ENCODE data around the gene SLC39A1.

SLC39A1 gene

DNA sequence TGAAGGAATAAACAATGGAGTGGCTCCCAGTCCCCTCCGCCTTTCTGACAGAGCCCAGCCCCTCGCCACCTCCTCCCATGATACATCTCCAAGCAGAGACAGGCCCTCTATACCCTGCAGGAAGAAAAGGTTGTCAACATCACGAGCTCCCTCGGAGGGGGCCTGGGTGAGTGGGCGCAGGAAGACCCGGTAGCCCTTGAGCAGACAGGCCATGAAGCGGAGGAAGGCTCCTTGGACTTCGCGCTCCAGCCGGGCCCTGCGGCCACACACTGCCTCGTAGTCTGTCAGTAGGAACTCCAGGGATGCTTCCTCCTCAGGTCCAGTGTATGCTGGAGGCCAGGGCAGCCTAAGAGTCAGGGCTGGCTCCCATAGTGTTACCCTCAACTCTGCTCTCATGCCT, 23.9 kb downstream of the SLC39A1 start:
- 0 out of 2 replicates have a peak, but pooled peaks cover 2% of the 10 kb centered on the region for H3K79me2 ChIP-seq (ENCODE audit: insufficient read depth, low read length)
- H3K9ac ChIP-seq (ENCODE audit: low read length), result no peak overlapping the region
- TF ChIP-seq, protein P1, sequence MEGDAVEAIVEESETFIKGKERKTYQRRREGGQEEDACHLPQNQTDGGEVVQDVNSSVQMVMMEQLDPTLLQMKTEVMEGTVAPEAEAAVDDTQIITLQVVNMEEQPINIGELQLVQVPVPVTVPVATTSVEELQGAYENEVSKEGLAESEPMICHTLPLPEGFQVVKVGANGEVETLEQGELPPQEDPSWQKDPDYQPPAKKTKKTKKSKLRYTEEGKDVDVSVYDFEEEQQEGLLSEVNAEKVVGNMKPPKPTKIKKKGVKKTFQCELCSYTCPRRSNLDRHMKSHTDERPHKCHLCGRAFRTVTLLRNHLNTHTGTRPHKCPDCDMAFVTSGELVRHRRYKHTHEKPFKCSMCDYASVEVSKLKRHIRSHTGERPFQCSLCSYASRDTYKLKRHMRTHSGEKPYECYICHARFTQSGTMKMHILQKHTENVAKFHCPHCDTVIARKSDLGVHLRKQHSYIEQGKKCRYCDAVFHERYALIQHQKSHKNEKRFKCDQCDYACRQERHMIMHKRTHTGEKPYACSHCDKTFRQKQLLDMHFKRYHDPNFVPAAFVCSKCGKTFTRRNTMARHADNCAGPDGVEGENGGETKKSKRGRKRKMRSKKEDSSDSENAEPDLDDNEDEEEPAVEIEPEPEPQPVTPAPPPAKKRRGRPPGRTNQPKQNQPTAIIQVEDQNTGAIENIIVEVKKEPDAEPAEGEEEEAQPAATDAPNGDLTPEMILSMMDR (IDR thresholded peaks at IDR 0.05; ENCODE audit: low read length), result no peak
- no peak for TF ChIP-seq EZH2 (IDR thresholded peaks at IDR 0.05; ENCODE audit: borderline replicate concordance, low read length)
- peaks cover 7% of the 10 kb centered on the region for H3K4me1 ChIP-seq (ENCODE audit: insufficient read depth, low read length, severe bottlenecking)
- no peak overlapping the region for H3K4me3 ChIP-seq (ENCODE audit: low read depth, low read length, poor library complexity, severe bottlenecking)
- no peaks in the 10 kb centered on the region for H3F3A ChIP-seq (ENCODE audit: insufficient read depth, low read length)
- H3K4me2 ChIP-seq (ENCODE audit: low read length), result no peak overlapping the region
- no peaks in the 10 kb centered on the region for H3K9me3 ChIP-seq (ENCODE audit: low read length)
- H3K9me2 ChIP-seq (ENCODE audit: low read depth, low read length), result no peaks in the 10 kb centered on the region
- H3K36me3 ChIP-seq (ENCODE audit: insufficient read depth, low read length), result peaks cover 86% of the 10 kb centered on the region
- no peak overlapping the region for H2AFZ ChIP-seq (ENCODE audit: low read length)
- H3K27ac ChIP-seq (ENCODE audit: low read depth, low read length, poor library complexity, severe bottlenecking), result no peak overlapping the region
- no peaks in the 10 kb centered on the region for H3K27me3 ChIP-seq (ENCODE audit: insufficient read depth, low read length)
- H4K20me1 ChIP-seq (ENCODE audit: insufficient read depth, low read length), result no peaks in the 10 kb centered on the region

DNA sequence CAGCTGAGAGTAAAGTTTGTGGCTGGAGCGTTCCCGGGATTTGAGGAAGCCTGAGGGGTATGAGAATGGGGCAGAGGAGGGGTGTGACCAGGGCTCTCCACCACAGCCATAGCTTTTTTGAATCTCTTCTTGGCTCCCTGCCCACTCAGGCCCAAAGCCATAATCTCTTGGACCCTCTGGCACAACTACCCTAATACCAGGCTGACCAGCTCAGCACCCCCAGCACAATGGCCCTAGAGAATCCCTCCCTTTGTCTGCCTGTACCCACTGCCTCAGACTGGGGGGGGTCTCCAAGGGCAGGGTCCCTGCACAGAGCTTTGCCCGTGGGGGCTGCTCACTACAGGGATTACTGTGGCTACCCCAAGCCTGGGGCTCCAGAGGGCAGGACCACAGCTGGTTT, 24.3 kb downstream of the SLC39A1 start:
- TF ChIP-seq EZH2 (IDR thresholded peaks at IDR 0.05; ENCODE audit: borderline replicate concordance, low read length), result no peak
- TF ChIP-seq, protein P1 (IDR thresholded peaks at IDR 0.05; ENCODE audit: low read length), result no peak
- Histone ChIP-seq H3K9me3 (ENCODE audit: low read length) (no peaks in the 10 kb centered on the region), H3K27me3 (ENCODE audit: insufficient read depth, low read length) (no peaks in the 10 kb centered on the region), H3K4me1 (ENCODE audit: insufficient read depth, low read length, severe bottlenecking) (peaks cover 2% of the 10 kb centered on the region), H2AFZ (ENCODE audit: low read length) (no peak overlapping the region), H3K4me3 (ENCODE audit: low read depth, low read length, poor library complexity, severe bottlenecking) (no peak overlapping the region), H3K79me2 (ENCODE audit: insufficient read depth, low read length) (no peaks in the 10 kb centered on the region), H3K9ac (ENCODE audit: low read length) (no peak overlapping the region), H3K9me2 (ENCODE audit: low read depth, low read length) (no peaks in the 10 kb centered on the region), H3K36me3 (ENCODE audit: insufficient read depth, low read length) (peaks cover 89% of the 10 kb centered on the region), H3F3A (ENCODE audit: insufficient read depth, low read length) (no peaks in the 10 kb centered on the region), H4K20me1 (ENCODE audit: insufficient read depth, low read length) (no peaks in the 10 kb centered on the region), H3K27ac (ENCODE audit: low read depth, low read length, poor library complexity, severe bottlenecking) (no peak overlapping the region), H3K4me2 (ENCODE audit: low read length) (no peak overlapping the region)

DNA sequence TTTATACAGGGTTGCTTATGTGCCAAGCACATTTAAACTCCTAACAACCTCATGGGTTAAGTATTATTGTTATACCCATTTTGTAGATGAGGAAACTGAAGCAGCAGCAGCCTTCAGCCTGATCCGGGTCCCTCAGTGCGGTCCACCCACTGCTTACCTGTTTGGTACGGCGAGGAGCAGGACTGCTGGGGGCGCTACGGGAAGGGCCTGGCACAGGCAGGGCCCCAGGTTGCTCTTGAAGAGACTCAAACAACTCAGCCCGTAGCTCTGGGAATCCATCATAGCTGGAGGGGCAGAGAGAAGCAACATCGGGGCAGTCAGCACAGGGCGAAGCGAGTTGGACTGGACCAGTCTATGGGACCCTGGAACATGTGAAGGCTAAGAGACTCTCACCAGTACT, 26.0 kb downstream of the SLC39A1 start:
- H2AFZ ChIP-seq (ENCODE audit: low read length), result no peak overlapping the region
- no peaks in the 10 kb centered on the region for H3K9me2 ChIP-seq (ENCODE audit: low read depth, low read length)
- H3K4me2 ChIP-seq (ENCODE audit: low read length), result no peak overlapping the region
- no peaks in the 10 kb centered on the region for H3K9me3 ChIP-seq (ENCODE audit: low read length)
- peaks cover 91% of the 10 kb centered on the region for H3K36me3 ChIP-seq (ENCODE audit: insufficient read depth, low read length)
- no peaks in the 10 kb centered on the region for H3K79me2 ChIP-seq (ENCODE audit: insufficient read depth, low read length)
- H3K4me1 ChIP-seq (ENCODE audit: insufficient read depth, low read length, severe bottlenecking), result no peaks in the 10 kb centered on the region
- H3K4me3 ChIP-seq (ENCODE audit: low read depth, low read length, poor library complexity, severe bottlenecking), result no peak overlapping the region
- no peaks in the 10 kb centered on the region for H3K27me3 ChIP-seq (ENCODE audit: insufficient read depth, low read length)
- H3F3A ChIP-seq (ENCODE audit: insufficient read depth, low read length), result no peaks in the 10 kb centered on the region
- no peaks in the 10 kb centered on the region for H4K20me1 ChIP-seq (ENCODE audit: insufficient read depth, low read length)
- TF ChIP-seq, protein P1 (IDR thresholded peaks at IDR 0.05; ENCODE audit: low read length), result no peak
- no peak for TF ChIP-seq EZH2 (IDR thresholded peaks at IDR 0.05; ENCODE audit: borderline replicate concordance, low read length)
- no peak overlapping the region for H3K27ac ChIP-seq (ENCODE audit: low read depth, low read length, poor library complexity, severe bottlenecking)
- H3K9ac ChIP-seq (ENCODE audit: low read length), result no peak overlapping the region

All from OCI-LY1 (cell line).